DOHH2 (cell line): ENCODE data around the gene TTBK2.
"Not testable (repeated sequence)": the region's sequence is repeated elsewhere in the genome, so short reads cannot be mapped to it uniquely, and the experiment has no call there.

ENCODE experiments used
- H3F3A ChIP-seq: fragments of 200-600 bp; sonication (generic), shearing (Covaris generic); 2 replicates; pipeline ENCODE4 v1.6.0; 2016; ENCODE audit warnings: antibody characterized with exemption, mild to moderate bottlenecking; ENCODE audit not compliant: control insufficient read depth, insufficient read depth
- H3K27ac ChIP-seq: fragments of 200-600 bp; sonication (generic); 2 replicates; pipeline ENCODE4 v1.5.1; 2014; ENCODE audit warnings: low read depth, mild to moderate bottlenecking, low read length, moderate library complexity
- H3K27me3 ChIP-seq: fragments of 200-600 bp; sonication (generic); 2 replicates; pipeline ENCODE4 v1.6.1; 2014; ENCODE audit warnings: mild to moderate bottlenecking, low read length, mixed read lengths; ENCODE audit not compliant: control insufficient read depth
- H3K36me3 ChIP-seq: fragments of 200-600 bp; sonication (generic); 2 replicates; pipeline ENCODE4 v1.6.1; 2014; ENCODE audit warnings: mild to moderate bottlenecking, low read length, moderate library complexity, mixed read lengths; ENCODE audit not compliant: control insufficient read depth
- H3K4me1 ChIP-seq: fragments of 200-600 bp; sonication (generic); 2 replicates; pipeline ENCODE4 v1.6.1; 2014; ENCODE audit warnings: mild to moderate bottlenecking, low read length, mixed read lengths; ENCODE audit not compliant: control insufficient read depth
- H3K4me2 ChIP-seq: fragments of 200-600 bp; sonication (generic); 2 replicates; pipeline ENCODE4 v1.6.0; 2014; ENCODE audit warnings: mild to moderate bottlenecking, low read length, moderate library complexity
- H3K4me3 ChIP-seq: fragments of 200-600 bp; sonication (generic); 2 replicates; pipeline ENCODE4 v1.5.1; 2014; ENCODE audit warnings: mild to moderate bottlenecking, low read length, mixed read lengths
- H3K79me2 ChIP-seq: fragments of 200-600 bp; sonication (generic); 2 replicates; pipeline ENCODE4 v1.6.1; 2014; ENCODE audit warnings: mild to moderate bottlenecking, low read length, mixed read lengths; ENCODE audit not compliant: control insufficient read depth
- H3K9me2 ChIP-seq: fragments of 200-600 bp; sonication (generic); replicated peaks from 2 replicates; pipeline ENCODE4 v1.6.1; 2014; ENCODE audit warnings: mild to moderate bottlenecking, low read length, mixed read lengths; ENCODE audit not compliant: control insufficient read depth
- H3K9me3 ChIP-seq: fragments of 200-600 bp; sonication (generic); 2 replicates; pipeline ENCODE4 v1.6.1; 2014; ENCODE audit warnings: antibody characterized with exemption, low read length, mixed read lengths; ENCODE audit not compliant: control insufficient read depth, insufficient read depth
- H4K20me1 ChIP-seq: fragments of 200-600 bp; sonication (generic); 2 replicates; pipeline ENCODE4 v1.6.0; 2014; ENCODE audit warnings: low read depth, mild to moderate bottlenecking, antibody characterized with exemption, low read length, moderate library complexity; ENCODE audit not compliant: control insufficient read depth, insufficient read depth
- CTCF ChIP-seq: fragments of 200-600 bp; sonication (generic); IDR thresholded peaks from one replicate; pipeline ENCODE4 v1.5.1; 2014; ENCODE audit warnings: antibody characterized with exemption, mild to moderate bottlenecking, low read depth, low read length; ENCODE audit not compliant: poor library complexity, severe bottlenecking
- EZH2phosphoT487 ChIP-seq: fragments of 200-600 bp; sonication (generic); IDR thresholded peaks from 2 replicates; pipeline ENCODE4 v1.6.1; 2017; ENCODE audit warnings: borderline replicate concordance, mild to moderate bottlenecking, antibody characterized with exemption, low read length, moderate library complexity, mixed read lengths

Gene TTBK2

GRCh38 chr15:42903388-42904324, 16.9 kb downstream of the TTBK2 start:
- no peaks in the 10 kb centered on the region for H3K36me3 ChIP-seq
- H3K79me2 ChIP-seq, result peaks cover 40% of the 10 kb centered on the region
- no peaks in the 10 kb centered on the region for H3K9me3 ChIP-seq
- TF ChIP-seq EZH2phosphoT487, result no peak
- TF ChIP-seq CTCF, result no peak
- no peaks in the 10 kb centered on the region for H3K4me1 ChIP-seq
- no peak overlapping the region for H3K4me3 ChIP-seq
- no peak overlapping the region for H3K27ac ChIP-seq
- H3K27me3 ChIP-seq, result no peaks in the 10 kb centered on the region
- no peaks in the 10 kb centered on the region for H3F3A ChIP-seq
- no peak overlapping the region for H3K4me2 ChIP-seq
- no peaks in the 10 kb centered on the region for H4K20me1 ChIP-seq
- no peaks in the 10 kb centered on the region for H3K9me2 ChIP-seq

GRCh38 chr15:42893911-42894310, 26.7 kb downstream of the TTBK2 start:
- H3K36me3 ChIP-seq, H3K9me3 ChIP-seq, H3K9me2 ChIP-seq, H3K27ac ChIP-seq, H3K27me3 ChIP-seq, H3K4me2 ChIP-seq, H3F3A ChIP-seq, H3K4me1 ChIP-seq, H3K4me3 ChIP-seq, H4K20me1 ChIP-seq: not testable (repeated sequence)
- H3K79me2 ChIP-seq, result peaks cover 40% of the 10 kb centered on the region

- no peaks in the 10 kb centered on the region for H3F3A ChIP-seq
- no peaks in the 10 kb centered on the region for H3K9me2 ChIP-seq
- peaks cover 2% of the 10 kb centered on the region; the same call in 1 of the 2 replicates for H3K36me3 ChIP-seq
- H3K4me3 ChIP-seq, result no peak overlapping the region
- no peak overlapping the region for H3K4me2 ChIP-seq
- H3K4me1 ChIP-seq, result no peaks in the 10 kb centered on the region; the same call in 1 of the 2 replicates
- H3K27ac ChIP-seq, result no peak overlapping the region
- H4K20me1 ChIP-seq, result no peaks in the 10 kb centered on the region
- peaks cover 5% of the 10 kb centered on the region; the same call in 1 of the 2 replicates for H3K9me3 ChIP-seq
- H3K79me2 ChIP-seq, result peaks cover 30% of the 10 kb centered on the region
- TF ChIP-seq CTCF, result no peak
- TF ChIP-seq EZH2phosphoT487, result no peak
- no peaks in the 10 kb centered on the region for H3K27me3 ChIP-seq
Observed at GRCh38 chr15:42891569-42891968, 29.0 kb downstream of the TTBK2 start.

GRCh38 chr15:42890161-42890913, 30.2 kb downstream of the TTBK2 start:
- no peak overlapping the region for H3K4me2 ChIP-seq
- H3K9me2 ChIP-seq, result no peaks in the 10 kb centered on the region
- no peaks in the 10 kb centered on the region for H3F3A ChIP-seq
- peaks cover 2% of the 10 kb centered on the region; the same call in 1 of the 2 replicates for H3K36me3 ChIP-seq
- peaks cover 30% of the 10 kb centered on the region for H3K79me2 ChIP-seq
- H3K27ac ChIP-seq, result no peak overlapping the region
- TF ChIP-seq CTCF, result no peak
- no peak for TF ChIP-seq EZH2phosphoT487
- peaks cover 5% of the 10 kb centered on the region; the same call in 1 of the 2 replicates for H3K9me3 ChIP-seq
- H3K27me3 ChIP-seq, result no peaks in the 10 kb centered on the region
- no peaks in the 10 kb centered on the region; the same call in 1 of the 2 replicates for H3K4me1 ChIP-seq
- no peaks in the 10 kb centered on the region for H4K20me1 ChIP-seq
- H3K4me3 ChIP-seq, result no peak overlapping the region

GRCh38 chr15:42887384-42887783, 33.2 kb downstream of the TTBK2 start:
- not testable (repeated sequence) for H3F3A ChIP-seq

More at GRCh38 chr15:42887384-42887783, 33.2 kb downstream of the TTBK2 start:
- H3K4me1 ChIP-seq, H3K27ac ChIP-seq, H3K36me3 ChIP-seq, H3K4me3 ChIP-seq, H3K9me3 ChIP-seq, H3K27me3 ChIP-seq, H3K4me2 ChIP-seq, H3K9me2 ChIP-seq, H4K20me1 ChIP-seq: not testable (repeated sequence)
- peaks cover 14% of the 10 kb centered on the region for H3K79me2 ChIP-seq
